AG09309 (cell line): Measurements from ENCODE around the gene SMARCA2.

ENCODE experiments used
- DNase-seq: peaks from one replicate; pipeline ENCODE4 v3.0.0-alpha.2; 2010; ENCODE audit warnings: low read depth
- H3K4me3 ChIP-seq: 2 replicates; pipeline ENCODE4 v1.5.1; 2011; ENCODE audit warnings: mild to moderate bottlenecking, low read depth, low read length, moderate library complexity; ENCODE audit not compliant: control insufficient read depth
- CTCF ChIP-seq: IDR thresholded peaks from 2 replicates; pipeline ENCODE4 v1.5.1; 2011; ENCODE audit warnings: mild to moderate bottlenecking, low read depth, low read length, inconsistent platforms; ENCODE audit not compliant: insufficient read depth, control insufficient read depth; ENCODE audit errors: missing control alignments

The SMARCA2 gene

GRCh38 chr9:2152966-2153629 is 138.0 kb downstream of the SMARCA2 start:
- DNase-seq: no peak
- TF ChIP-seq CTCF: no peak
- H3K4me3 ChIP-seq: no peak overlapping the region

- TF ChIP-seq CTCF: no peak
- no peak for DNase-seq
- no peak overlapping the region for H3K4me3 ChIP-seq
Measured at GRCh38 chr9:2153630-2154217, 138.6 kb downstream of the SMARCA2 start.

- DNase-seq: no peak
- TF ChIP-seq CTCF: no peak
- H3K4me3 ChIP-seq: no peak overlapping the region
Measured at GRCh38 chr9:2154731-2155130, 139.6 kb downstream of the SMARCA2 start.

- TF ChIP-seq CTCF: no peak
- no peak for DNase-seq
- no peak overlapping the region for H3K4me3 ChIP-seq
Measured at GRCh38 chr9:2155966-2156365, 140.8 kb downstream of the SMARCA2 start.

- peak overlapping the region; percentile 41 for H3K4me3 ChIP-seq
- no peak for TF ChIP-seq CTCF
- no peak for DNase-seq
Measured at GRCh38 chr9:2157277-2158110, 142.3 kb downstream of the SMARCA2 start.

- H3K4me3 ChIP-seq: peak overlapping the region; percentile 41
- no peak for DNase-seq
- TF ChIP-seq CTCF: no peak
Measured at GRCh38 chr9:2158111-2158610, 143.0 kb downstream of the SMARCA2 start.
